HL-60/S4 treated with phorbol 12-myristate 13-acetate at 8.2 ng/mL for 4 days and 3 days (cell line): ENCODE data around the gene SKIC8.

Experiments
- in situ Hi-C: fragments of 300-500 bp; cut with MboI; formaldehyde crosslinking; loops from 2 replicates; pipeline ENCODE4 v1.15.0; 2022; ENCODE audit warnings: low sequenced_read_pairs

Gene SKIC8

GRCh38 chr15:78322243-78322642, 22.8 kb upstream of the SKIC8 start:
- in situ Hi-C loops = no loop called here

- in situ Hi-C loops = no loop called here
These were observed 22.4 kb upstream of the SKIC8 start for GRCh38 chr15:78321786-78322185.

- in situ Hi-C loops = no loop called here
These were observed 21.7 kb upstream of the SKIC8 start for GRCh38 chr15:78321041-78321570.

GRCh38 chr15:78320183-78320582, 20.8 kb upstream of the SKIC8 start:
- in situ Hi-C loops = no loop called here

GRCh38 chr15:78319588-78319987, 20.2 kb upstream of the SKIC8 start:
- in situ Hi-C loops = no loop called here

GRCh38 chr15:78317145-78317836, 17.9 kb upstream of the SKIC8 start:
- in situ Hi-C loops = no loop called here

GRCh38 chr15:78316283-78317083, 17.1 kb upstream of the SKIC8 start:
- in situ Hi-C loops = no loop called here

GRCh38 chr15:78315686-78316282, 16.4 kb upstream of the SKIC8 start:
- in situ Hi-C loops = no loop called here

- in situ Hi-C loops = no loop called here
These were observed 14.8 kb upstream of the SKIC8 start for GRCh38 chr15:78314181-78314581.

GRCh38 chr15:78313383-78313782, 14.0 kb upstream of the SKIC8 start:
- in situ Hi-C loops = no loop called here

- in situ Hi-C loops = no loop called here
These were observed 13.5 kb upstream of the SKIC8 start for GRCh38 chr15:78312957-78313356.

- in situ Hi-C loops = no loop called here
These were observed 13.1 kb upstream of the SKIC8 start for GRCh38 chr15:78312536-78312935.

GRCh38 chr15:78311292-78311691, 11.9 kb upstream of the SKIC8 start:
- in situ Hi-C loops = no loop called here

GRCh38 chr15:78308422-78309032, 9.1 kb upstream of the SKIC8 start:
- in situ Hi-C loops = loop anchor here (10.0 kb wide), 1 partner anchor 176 kb away; no protein-coding TSS in a partner anchor

GRCh38 chr15:78307976-78308375, 8.6 kb upstream of the SKIC8 start:
- in situ Hi-C loops = loop anchor here (10.0 kb wide), 1 partner anchor 177 kb away; no protein-coding TSS in a partner anchor

GRCh38 chr15:78306176-78306774, 6.9 kb upstream of the SKIC8 start:
- in situ Hi-C loops = loop anchor here (10.0 kb wide), 1 partner anchor 179 kb away; no protein-coding TSS in a partner anchor

GRCh38 chr15:78304216-78305066, 5.0 kb upstream of the SKIC8 start:
- in situ Hi-C loops = loop anchor here (10.0 kb wide), 1 partner anchor 180 kb away; no protein-coding TSS in a partner anchor

GRCh38 chr15:78302579-78303312, 3.3 kb upstream of the SKIC8 start:
- in situ Hi-C loops = loop anchor here (10.0 kb wide), 1 partner anchor 182 kb away; no protein-coding TSS in a partner anchor

- in situ Hi-C loops = loop anchor here (10.0 kb wide), 1 partner anchor 183 kb away; no protein-coding TSS in a partner anchor
These were observed 2.4 kb upstream of the SKIC8 start for GRCh38 chr15:78301828-78302227.
